Right lobe of liver (tissue), 4 donors: ENCODE data around the gene ENTPD2.

Experiments used
- POLR2A ChIP-seq: fragments of 450-650 bp; IDR thresholded peaks from one replicate; pipeline ENCODE4 v1.6.1; 2017; ENCODE audit warnings: antibody characterized with exemption, mild to moderate bottlenecking
- TF ChIP-seq, protein P1 (sequence below), 4 donors: fragments of 200-600 bp in 3 of 4; fragments of 450-650 bp in 1 of 4; IDR thresholded peaks; one replicate each; pipeline versions ENCODE4 v1.5.1 to v1.8.0; 2016 to 2022; ENCODE audit warnings: antibody characterized with exemption in 4 of 4, mild to moderate bottlenecking in 2 of 4
- donor health status: DM: no; HTN: no; CAD: no.
- donor health status: DM: no; HTN: no; CAD: no.
- donor health status: DM: no; HTN: yes; CAD: no.

- TF ChIP-seq, protein P1, sequence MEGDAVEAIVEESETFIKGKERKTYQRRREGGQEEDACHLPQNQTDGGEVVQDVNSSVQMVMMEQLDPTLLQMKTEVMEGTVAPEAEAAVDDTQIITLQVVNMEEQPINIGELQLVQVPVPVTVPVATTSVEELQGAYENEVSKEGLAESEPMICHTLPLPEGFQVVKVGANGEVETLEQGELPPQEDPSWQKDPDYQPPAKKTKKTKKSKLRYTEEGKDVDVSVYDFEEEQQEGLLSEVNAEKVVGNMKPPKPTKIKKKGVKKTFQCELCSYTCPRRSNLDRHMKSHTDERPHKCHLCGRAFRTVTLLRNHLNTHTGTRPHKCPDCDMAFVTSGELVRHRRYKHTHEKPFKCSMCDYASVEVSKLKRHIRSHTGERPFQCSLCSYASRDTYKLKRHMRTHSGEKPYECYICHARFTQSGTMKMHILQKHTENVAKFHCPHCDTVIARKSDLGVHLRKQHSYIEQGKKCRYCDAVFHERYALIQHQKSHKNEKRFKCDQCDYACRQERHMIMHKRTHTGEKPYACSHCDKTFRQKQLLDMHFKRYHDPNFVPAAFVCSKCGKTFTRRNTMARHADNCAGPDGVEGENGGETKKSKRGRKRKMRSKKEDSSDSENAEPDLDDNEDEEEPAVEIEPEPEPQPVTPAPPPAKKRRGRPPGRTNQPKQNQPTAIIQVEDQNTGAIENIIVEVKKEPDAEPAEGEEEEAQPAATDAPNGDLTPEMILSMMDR (IDR thresholded peaks at IDR 0.05), result no peak
- no peak for TF ChIP-seq POLR2A
Measured at GRCh38 chr9:137051145-137051724, 2.6 kb downstream of the ENTPD2 start.
